WTC11 (cell line): ENCODE measurements around the gene ITPKC. TPM values are rescaled to one million over a fixed set of nuclear protein-coding genes. Genes with fewer than 3 reads are reported as not detected.

Experiments
- ATAC-seq: fragments of 200-7000 bp; cut with Tn5 transposase; 2 replicates; pipeline ENCODE4 v1.10.0; 2021; ENCODE audit warnings: mild to moderate bottlenecking, moderate library complexity
- CTCF ChIA-PET: fragments of 300-600 bp; sonication (Branson Sonifier 250); formaldehyde crosslinking; loops from one replicate; lab custom pipeline; 2021; ENCODE audit warnings: antibody characterized with exemption; lab: Charles Lee
- POLR2A ChIA-PET: fragments of 350-600 bp; sonication (Branson Sonifier 250); formaldehyde crosslinking; loops from one replicate; lab custom pipeline; 2021; ENCODE audit warnings: antibody characterized with exemption; lab: Charles Lee
- DNase-seq: peaks from one replicate; pipeline ENCODE4 v3.0.0; 2021; ENCODE audit warnings: low spot score
- H3K27ac Mint-ChIP-seq: 2 replicates; pipeline ENCODE4 v1.8.0; 2021; ENCODE audit warnings: mixed read lengths
- H3K27me3 Mint-ChIP-seq: 2 replicates; pipeline ENCODE4 v1.8.0; 2021; ENCODE audit warnings: low read depth, mild to moderate bottlenecking, moderate library complexity, mixed read lengths
- H3K36me3 Mint-ChIP-seq: 2 replicates; pipeline ENCODE4 v1.8.0; 2021; ENCODE audit warnings: mixed read lengths
- H3K4me1 Mint-ChIP-seq: 2 replicates; pipeline ENCODE4 v1.8.0; 2022; ENCODE audit warnings: mixed read lengths
- H3K4me3 Mint-ChIP-seq: 2 replicates; pipeline ENCODE4 v1.8.0; 2021; ENCODE audit warnings: mild to moderate bottlenecking, moderate library complexity, mixed read lengths
- H3K9me3 Mint-ChIP-seq: 2 replicates; pipeline ENCODE4 v1.8.0; 2021; ENCODE audit warnings: mixed read lengths
- HMGA2 ChIP-seq: fragments of 250-450 bp; sonication (Bioruptor Pico); IDR thresholded peaks from 2 replicates; pipeline ENCODE4 v1.4.0; 2021; ENCODE audit warnings: mild to moderate bottlenecking, moderate library complexity
- NR2C2 ChIP-seq: sonication (generic); formaldehyde crosslinking; IDR thresholded peaks from 2 replicates; pipeline ENCODE4 v1.8.0; 2022; ENCODE audit warnings: mild to moderate bottlenecking, missing genetic modification reagents
- ZBTB21 ChIP-seq: sonication (generic); formaldehyde crosslinking; IDR thresholded peaks from 2 replicates; pipeline ENCODE4 v1.8.1; 2023; ENCODE audit warnings: mild to moderate bottlenecking, missing genetic modification reagents, borderline replicate concordance
- ZNF232 ChIP-seq: sonication (generic); formaldehyde crosslinking; IDR thresholded peaks from 2 replicates; pipeline ENCODE4 v1.8.0; 2022; ENCODE audit warnings: mild to moderate bottlenecking, missing genetic modification reagents
- ZNF263 ChIP-seq: sonication (generic); formaldehyde crosslinking; IDR thresholded peaks from 2 replicates; pipeline ENCODE4 v1.8.1; 2022; ENCODE audit warnings: low read depth, mild to moderate bottlenecking, moderate library complexity, missing genetic modification reagents
- ZNF416 ChIP-seq: fragments of 250-450 bp; sonication (Bioruptor Pico); IDR thresholded peaks from 2 replicates; pipeline ENCODE4 v1.9.0; 2021; ENCODE audit warnings: mild to moderate bottlenecking, inconsistent platforms
- ZNF423 ChIP-seq: fragments of 250-450 bp; sonication (Bioruptor Pico); IDR thresholded peaks from 2 replicates; pipeline ENCODE4 v2.1.2; 2022; ENCODE audit warnings: mild to moderate bottlenecking, moderate library complexity
- ZNF671 ChIP-seq: fragments of 250-450 bp; sonication (Bioruptor Pico); IDR thresholded peaks from 2 replicates; pipeline ENCODE4 v1.8.0; 2021; ENCODE audit warnings: mild to moderate bottlenecking
- total RNA-seq: library from RNA; stranded (reverse); gene quantifications from 3 replicates; pipeline ENCODE4 v1.2.3, GENCODE V29; 2021
- TF ChIP-seq, protein P1 (sequence below): sonication (generic); formaldehyde crosslinking; IDR thresholded peaks from 2 replicates; pipeline ENCODE4 v1.8.1; 2023; ENCODE audit warnings: mild to moderate bottlenecking, missing genetic modification reagents
- TF ChIP-seq, protein P2 (sequence below): fragments of 200-600 bp; IDR thresholded peaks from 2 replicates; pipeline ENCODE4 v1.8.0; 2022; ENCODE audit warnings: antibody characterized with exemption
- TF ChIP-seq, protein P3 (sequence below): sonication (generic); formaldehyde crosslinking; IDR thresholded peaks from 2 replicates; pipeline ENCODE4 v1.8.0; 2022; ENCODE audit warnings: mild to moderate bottlenecking, missing genetic modification reagents
- TF ChIP-seq, protein P4 (sequence below): sonication (generic); formaldehyde crosslinking; conservative IDR thresholded peaks from 2 replicates; pipeline ENCODE4 v1.8.1; 2022; ENCODE audit warnings: mild to moderate bottlenecking, missing genetic modification reagents
- TF ChIP-seq, protein P5 (sequence below): fragments of 250-450 bp; sonication (Bioruptor Pico); IDR thresholded peaks from 2 replicates; pipeline ENCODE4 v1.9.0; 2021; ENCODE audit warnings: mild to moderate bottlenecking

Gene ITPKC
- total RNA-seq, 1 experiment from 2014 or later, result 13.8 TPM

DNA sequence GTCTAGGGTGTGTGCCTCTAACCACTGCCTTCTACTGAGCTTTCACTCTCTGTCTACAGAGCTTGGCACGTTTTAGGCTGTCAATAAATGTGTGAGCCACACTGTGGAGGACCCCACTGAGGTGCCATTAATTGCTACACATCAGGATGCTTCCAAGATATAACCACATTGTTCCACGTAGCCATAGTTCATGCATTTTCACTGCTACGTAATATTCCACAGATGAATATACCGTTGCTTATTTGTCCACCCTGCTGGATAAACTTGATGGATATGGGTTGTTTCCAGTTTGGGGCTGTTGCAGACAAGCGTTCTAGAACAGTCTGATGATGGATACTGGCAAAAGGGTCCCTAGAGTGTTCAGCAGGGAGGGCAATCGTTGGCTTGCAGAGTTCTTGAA is 15.2 kb upstream of the ITPKC start (continued):
- TF ChIP-seq, protein P1, sequence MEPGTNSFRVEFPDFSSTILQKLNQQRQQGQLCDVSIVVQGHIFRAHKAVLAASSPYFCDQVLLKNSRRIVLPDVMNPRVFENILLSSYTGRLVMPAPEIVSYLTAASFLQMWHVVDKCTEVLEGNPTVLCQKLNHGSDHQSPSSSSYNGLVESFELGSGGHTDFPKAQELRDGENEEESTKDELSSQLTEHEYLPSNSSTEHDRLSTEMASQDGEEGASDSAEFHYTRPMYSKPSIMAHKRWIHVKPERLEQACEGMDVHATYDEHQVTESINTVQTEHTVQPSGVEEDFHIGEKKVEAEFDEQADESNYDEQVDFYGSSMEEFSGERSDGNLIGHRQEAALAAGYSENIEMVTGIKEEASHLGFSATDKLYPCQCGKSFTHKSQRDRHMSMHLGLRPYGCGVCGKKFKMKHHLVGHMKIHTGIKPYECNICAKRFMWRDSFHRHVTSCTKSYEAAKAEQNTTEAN (CRISPR knock-in tag), result no peak
- TF ChIP-seq, protein P2, sequence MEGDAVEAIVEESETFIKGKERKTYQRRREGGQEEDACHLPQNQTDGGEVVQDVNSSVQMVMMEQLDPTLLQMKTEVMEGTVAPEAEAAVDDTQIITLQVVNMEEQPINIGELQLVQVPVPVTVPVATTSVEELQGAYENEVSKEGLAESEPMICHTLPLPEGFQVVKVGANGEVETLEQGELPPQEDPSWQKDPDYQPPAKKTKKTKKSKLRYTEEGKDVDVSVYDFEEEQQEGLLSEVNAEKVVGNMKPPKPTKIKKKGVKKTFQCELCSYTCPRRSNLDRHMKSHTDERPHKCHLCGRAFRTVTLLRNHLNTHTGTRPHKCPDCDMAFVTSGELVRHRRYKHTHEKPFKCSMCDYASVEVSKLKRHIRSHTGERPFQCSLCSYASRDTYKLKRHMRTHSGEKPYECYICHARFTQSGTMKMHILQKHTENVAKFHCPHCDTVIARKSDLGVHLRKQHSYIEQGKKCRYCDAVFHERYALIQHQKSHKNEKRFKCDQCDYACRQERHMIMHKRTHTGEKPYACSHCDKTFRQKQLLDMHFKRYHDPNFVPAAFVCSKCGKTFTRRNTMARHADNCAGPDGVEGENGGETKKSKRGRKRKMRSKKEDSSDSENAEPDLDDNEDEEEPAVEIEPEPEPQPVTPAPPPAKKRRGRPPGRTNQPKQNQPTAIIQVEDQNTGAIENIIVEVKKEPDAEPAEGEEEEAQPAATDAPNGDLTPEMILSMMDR, result no peak
- TF ChIP-seq NR2C2 (CRISPR knock-in tag), result no peak
- TF ChIP-seq ZBTB21, result no peak
- no peak for TF ChIP-seq ZNF423 (CRISPR knock-in tag)
- TF ChIP-seq ZNF671 (CRISPR knock-in tag), result no peak
- TF ChIP-seq ZNF263 (CRISPR knock-in tag), result no peak

DNA sequence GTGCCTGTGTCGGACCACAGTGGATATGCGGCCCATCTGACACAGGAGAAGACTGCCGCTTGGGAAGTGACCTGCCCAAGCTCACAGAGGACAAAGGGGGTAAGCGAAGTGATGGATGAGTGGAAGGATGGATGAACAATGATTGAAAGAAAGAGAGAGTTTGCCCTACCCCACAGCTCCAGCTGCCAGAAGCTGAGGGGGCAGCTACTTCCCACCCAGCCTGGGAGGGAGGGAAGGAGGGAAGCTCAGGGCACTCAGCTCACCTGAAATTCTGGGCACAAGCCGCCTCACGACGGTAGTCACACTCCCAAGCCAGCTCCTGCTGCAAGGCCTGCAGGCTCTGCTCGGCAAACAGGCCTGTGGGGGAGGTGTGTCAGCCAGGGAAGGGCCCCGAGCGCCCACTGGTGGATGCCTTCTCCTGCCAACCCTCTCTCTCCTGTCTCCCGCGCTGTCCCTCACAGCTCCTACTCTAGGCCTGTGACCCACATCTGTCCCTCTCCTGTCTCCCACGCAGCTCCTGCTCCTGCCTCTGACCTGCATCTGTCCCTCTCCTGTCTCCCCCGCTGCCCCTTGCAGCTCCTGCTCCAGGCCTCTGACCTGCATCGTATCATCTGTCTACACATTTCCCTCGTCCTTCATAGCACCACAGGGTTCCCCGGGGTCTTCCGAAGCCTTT is 14.4 kb upstream of the ITPKC start:
- H3K36me3 Mint-ChIP-seq, result peaks cover 38% of the 10 kb centered on the region
- H3K27me3 Mint-ChIP-seq, result no peaks in the 10 kb centered on the region
- ChIA-PET CTCF (interaction anchor here (0.6 to 1.7 kb wide), 30 partner anchors 8 to 459 kb away, joined by 3 to 55 read pairs (median 4); partner anchors contain the start of genes ACTMAP, COQ8B, EGLN2 and ITPKC), POLR2A (interaction anchor here (0.7 to 1.1 kb wide), 6 partner anchors 9 to 737 kb away, joined by 3 read pairs; partner anchors contain the start of genes COQ8B and ITPKC)
- H3K27ac Mint-ChIP-seq, result peak overlapping the region; percentile 85
- no peak overlapping the region for H3K4me3 Mint-ChIP-seq
- TF ChIP-seq, protein P2, result peak; percentile 18; the same call in 1 of the 2 replicates
- TF ChIP-seq ZNF232, result no peak
- peaks cover 8% of the 10 kb centered on the region; the same call in 1 of the 2 replicates for H3K4me1 Mint-ChIP-seq
- ATAC-seq, result peak; percentile 95
- DNase-seq, result peak; percentile 78
- H3K9me3 Mint-ChIP-seq, result no peaks in the 10 kb centered on the region

DNA sequence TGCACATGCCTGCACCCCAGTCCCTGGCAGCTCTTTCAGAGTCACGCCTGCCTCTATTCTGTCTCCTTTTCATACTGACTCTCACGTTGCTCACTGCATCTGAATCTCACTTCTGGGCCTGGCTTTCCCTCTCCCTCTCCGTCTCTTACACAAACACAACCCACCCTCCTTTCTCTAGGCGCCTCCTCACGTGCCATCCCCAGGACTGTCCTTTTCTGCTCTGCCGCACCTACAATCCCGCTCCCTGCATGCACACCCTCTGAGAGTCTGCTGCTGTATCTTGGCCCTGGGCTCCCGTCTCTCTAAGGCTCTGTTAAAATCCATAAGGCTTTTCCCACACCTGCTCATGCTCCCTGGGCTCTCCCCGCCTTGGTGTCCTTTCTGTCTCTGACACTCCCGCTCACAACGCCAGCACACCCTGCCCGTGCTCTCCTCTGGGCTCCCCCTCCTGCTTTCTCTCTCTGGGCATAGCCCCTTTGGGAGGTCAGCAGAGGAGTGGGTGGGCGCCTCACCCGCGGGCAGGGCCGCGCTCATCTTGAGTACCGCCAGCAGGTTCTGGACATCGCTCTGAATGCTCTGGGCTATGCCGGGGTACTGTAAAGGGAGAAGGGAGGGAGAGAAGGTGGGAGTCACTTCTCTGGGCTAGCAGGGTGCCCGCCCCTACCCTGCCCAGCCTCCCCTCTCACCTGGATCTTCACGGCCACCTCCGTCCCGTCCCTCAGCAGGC is 13.7 kb upstream of the ITPKC start:
- ATAC-seq, result no peak; the same call in 1 of the 2 replicates
- Mint-ChIP-seq H3K9me3 (no peaks in the 10 kb centered on the region), H3K36me3 (peaks cover 40% of the 10 kb centered on the region), H3K27ac (peak overlapping the region; percentile 68), H3K4me1 (peaks cover 8% of the 10 kb centered on the region; the same call in 1 of the 2 replicates), H3K27me3 (no peaks in the 10 kb centered on the region), H3K4me3 (no peak overlapping the region)
- ChIA-PET POLR2A (interaction anchor here (1.1 kb wide), 1 partner anchor 736 kb away, joined by 3 read pairs; no protein-coding TSS in a partner anchor), CTCF (interaction anchor here (0.6 to 1.7 kb wide), 21 partner anchors 11 to 460 kb away, joined by 3 to 55 read pairs (median 5); partner anchors contain the start of genes ACTMAP, COQ8B, ITPKC and NUMBL)
- DNase-seq, result no peak
- TF ChIP-seq, protein P2, result no peak
- TF ChIP-seq, protein P3, sequence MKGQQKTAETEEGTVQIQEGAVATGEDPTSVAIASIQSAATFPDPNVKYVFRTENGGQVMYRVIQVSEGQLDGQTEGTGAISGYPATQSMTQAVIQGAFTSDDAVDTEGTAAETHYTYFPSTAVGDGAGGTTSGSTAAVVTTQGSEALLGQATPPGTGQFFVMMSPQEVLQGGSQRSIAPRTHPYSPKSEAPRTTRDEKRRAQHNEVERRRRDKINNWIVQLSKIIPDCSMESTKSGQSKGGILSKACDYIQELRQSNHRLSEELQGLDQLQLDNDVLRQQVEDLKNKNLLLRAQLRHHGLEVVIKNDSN, result no peak
- TF ChIP-seq ZNF416 (CRISPR knock-in tag) (no peak), HMGA2 (CRISPR knock-in tag) (no peak), ZNF671 (CRISPR knock-in tag) (no peak)
- TF ChIP-seq, protein P4, sequence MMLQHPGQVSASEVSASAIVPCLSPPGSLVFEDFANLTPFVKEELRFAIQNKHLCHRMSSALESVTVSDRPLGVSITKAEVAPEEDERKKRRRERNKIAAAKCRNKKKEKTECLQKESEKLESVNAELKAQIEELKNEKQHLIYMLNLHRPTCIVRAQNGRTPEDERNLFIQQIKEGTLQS (CRISPR knock-in tag), result no peak
- TF ChIP-seq, protein P5, sequence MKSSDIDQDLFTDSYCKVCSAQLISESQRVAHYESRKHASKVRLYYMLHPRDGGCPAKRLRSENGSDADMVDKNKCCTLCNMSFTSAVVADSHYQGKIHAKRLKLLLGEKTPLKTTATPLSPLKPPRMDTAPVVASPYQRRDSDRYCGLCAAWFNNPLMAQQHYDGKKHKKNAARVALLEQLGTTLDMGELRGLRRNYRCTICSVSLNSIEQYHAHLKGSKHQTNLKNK (CRISPR knock-in tag), result no peak
